Thymus (tissue), 11 donors: Measurements from ENCODE around the gene RANBP1. TPM values are rescaled to one million over a fixed set of nuclear protein-coding genes. Genes with fewer than 3 reads are reported as not detected.

ENCODE experiments used
- DNase-seq, 9 donors: peaks; one replicate each; pipeline ENCODE4 v3.0.0-alpha.2; 2013; ENCODE audit warnings: low spot score in 9 of 9, low read depth in 6 of 9, missing footprints in 1 of 9
- H3K27ac ChIP-seq, 2 donors: one replicate each; pipeline ENCODE4 v1.5.1; 2013; ENCODE audit warnings: control low read depth in 1 of 2, low read depth in 1 of 2, low read length in 1 of 2, mild to moderate bottlenecking in 1 of 2, moderate library complexity in 1 of 2
- H3K27me3 ChIP-seq, 2 donors: one replicate each; pipeline ENCODE4 v1.5.1; 2013; ENCODE audit warnings: low read length in 1 of 2; ENCODE audit not compliant: control insufficient read depth in 2 of 2, insufficient read depth in 1 of 2
- H3K36me3 ChIP-seq, 2 donors: one replicate each; pipeline ENCODE4 v1.5.1; 2013; ENCODE audit warnings: low read length in 1 of 2, mild to moderate bottlenecking in 1 of 2, moderate library complexity in 1 of 2; ENCODE audit not compliant: control insufficient read depth in 2 of 2, insufficient read depth in 2 of 2
- H3K4me1 ChIP-seq, 2 donors: one replicate each; pipeline ENCODE4 v1.5.1; 2013; ENCODE audit warnings: low read length in 2 of 2; ENCODE audit not compliant: control insufficient read depth in 2 of 2, insufficient read depth in 2 of 2
- H3K4me3 ChIP-seq, 2 donors: one replicate each; pipeline ENCODE4 v1.5.1; 2013; ENCODE audit warnings: low read length in 2 of 2, control low read depth in 1 of 2, mild to moderate bottlenecking in 1 of 2
- H3K9me3 ChIP-seq, 2 donors: one replicate each; pipeline ENCODE4 v1.5.1; 2013; ENCODE audit warnings: low read length in 1 of 2, mild to moderate bottlenecking in 1 of 2; ENCODE audit not compliant: control insufficient read depth in 2 of 2, insufficient read depth in 1 of 2
- WGBS: extraction: QIAGEN DNeasy Blood & Tissue Kit; methylation state at CpG from one replicate; pipeline ENCODE4 v1.1.7; 2013; 5-methylcytosine and 5-hydroxymethylcytosine counted together
- polyA plus RNA-seq: library from polyadenylated mRNA; stranded (reverse); fragments of 200-250 nt; gene quantifications from one replicate; pipeline ENCODE4 v1.2.3, GENCODE V29; 2013
- total RNA-seq: library from RNA; stranded (reverse); fragments of 120-200 nt; gene quantifications from one replicate; pipeline ENCODE4 v1.2.4, GENCODE V29; 2013
- donor health status: healthy.

The RANBP1 gene
- total and polyA plus RNA-seq, 2 donors, result 78.9 to 318 TPM

DNA sequence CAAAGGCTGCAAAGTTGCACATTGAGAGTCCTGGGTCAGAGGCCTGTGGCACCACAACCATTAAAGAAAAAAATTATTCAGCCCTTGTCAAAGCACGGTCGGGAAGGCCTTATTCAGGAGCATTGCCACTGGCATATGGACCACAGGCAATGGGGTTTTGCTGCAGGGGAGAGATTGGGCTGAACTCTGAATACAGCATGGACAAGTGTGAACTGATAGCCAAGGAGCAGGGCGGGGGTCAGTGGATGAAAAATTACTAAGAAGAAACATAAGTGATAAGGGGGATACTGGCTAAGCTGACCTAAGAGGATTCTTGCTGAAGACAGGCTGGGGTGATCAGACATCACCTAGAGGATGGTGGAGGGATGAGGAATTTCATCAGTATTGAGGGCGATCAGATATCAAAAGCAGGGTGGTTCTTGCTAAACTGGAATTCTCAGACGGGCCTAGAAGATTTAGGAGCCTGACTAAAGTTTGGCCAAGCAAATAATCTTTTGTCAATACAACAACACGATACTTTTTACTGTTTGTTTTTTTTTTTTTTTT, 39.2 kb upstream of the RANBP1 start:
- DNase-seq, result no peak
- WGBS, result 96% methylated on average over 6 of the region's 6 CpGs

DNA sequence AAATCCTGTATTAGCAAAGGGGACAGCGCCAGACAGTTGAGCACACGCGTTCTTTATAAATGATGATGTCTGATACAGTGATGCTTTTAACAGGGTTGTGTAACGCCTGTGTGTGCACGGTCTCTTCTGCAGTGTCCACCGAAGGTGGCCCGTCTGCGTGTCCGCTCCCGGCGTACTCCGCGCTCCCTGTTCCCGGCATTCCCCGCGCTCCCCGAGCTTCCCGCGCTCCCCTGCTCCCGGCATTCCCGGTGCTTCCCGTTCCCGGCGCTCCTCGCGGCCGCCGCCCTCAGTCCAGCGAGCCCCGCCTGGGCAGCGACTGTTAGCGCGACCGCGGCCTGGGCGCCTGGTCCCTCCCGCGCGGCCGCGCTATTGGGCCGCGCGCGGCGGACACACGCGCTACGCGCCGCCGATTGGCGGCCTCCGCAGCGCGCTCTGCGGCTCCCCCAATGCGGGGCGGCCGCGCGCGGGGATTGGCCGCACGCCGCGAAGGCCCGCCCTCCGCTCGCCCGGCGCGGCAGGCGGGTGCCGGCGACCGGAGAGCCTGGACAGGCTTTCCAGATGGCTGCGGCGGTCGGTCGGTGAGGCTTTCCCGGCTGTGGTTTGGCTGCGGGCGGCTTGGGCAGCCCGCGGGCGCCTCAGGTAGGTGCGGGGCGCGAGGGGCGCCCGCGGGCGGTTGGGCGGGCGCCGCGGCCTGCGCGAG, 36.0 kb upstream of the RANBP1 start, which contains the start of gene DGCR8:
Gene DGCR8 (plus strand): TSS at position 497 of the 700 bp plus-strand sequence. CDS start 5,723 bp downstream, outside the sequence.
- Histone ChIP-seq H3K4me3 (peak within 1 kb of the TSS; percentile 89 to 96), H3K27me3 (no peaks in the 10 kb centered on the region), H3K27ac (peak within 1 kb of the TSS; percentile 76 to 81), H3K4me1 (peaks cover 15 to 40% of the 10 kb centered on the region in 2 donors), H3K9me3 (no peaks in the 10 kb centered on the region), H3K36me3 (peaks cover 7 to 11% of the 10 kb centered on the region in 2 donors)
- peak; percentile 48 to 88 (median 73) for DNase-seq
- under 1% methylated on average over 100 of the region's 100 CpGs for WGBS

More for the DNA sequence above, 39.2 kb upstream of the RANBP1 start:
- peaks cover 10 to 16% of the 10 kb centered on the region in 2 donors for H3K4me1 ChIP-seq
- no peaks in the 10 kb centered on the region for H3K9me3 ChIP-seq
- H3K27ac ChIP-seq, result no peak overlapping the region
- peaks cover 0 to 3% of the 10 kb centered on the region in 2 donors for H3K36me3 ChIP-seq
- no peak overlapping the region for H3K4me3 ChIP-seq
- H3K27me3 ChIP-seq, result no peaks in the 10 kb centered on the region

DNA sequence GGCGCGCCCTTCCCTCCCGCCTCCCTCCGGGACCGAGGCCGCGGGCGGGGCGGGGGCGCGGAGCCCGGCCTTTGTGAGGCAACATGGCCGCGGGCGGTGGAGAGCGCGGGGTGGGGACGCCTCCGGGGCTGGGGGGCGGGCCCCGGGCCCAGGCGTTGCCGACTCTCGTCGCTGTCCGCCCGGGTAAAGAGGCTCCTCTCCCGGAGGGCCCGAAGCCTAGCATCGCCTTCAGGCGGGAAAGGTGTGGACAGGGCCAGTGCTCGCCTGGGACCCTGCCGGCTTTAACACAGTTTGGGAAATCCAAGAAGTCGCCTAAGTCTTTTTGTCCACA, 35.5 kb upstream of the RANBP1 start:
- Histone ChIP-seq H3K9me3 (no peaks in the 10 kb centered on the region), H3K27ac (peak overlapping the region; percentile 76 to 81), H3K4me3 (peak overlapping the region; percentile 88 to 96), H3K4me1 (peaks cover 15 to 43% of the 10 kb centered on the region in 2 donors), H3K36me3 (peaks cover 7 to 14% of the 10 kb centered on the region in 2 donors), H3K27me3 (no peaks in the 10 kb centered on the region)
- peak in 6 of 9 donors; percentile 11 to 79 (median 46) for DNase-seq
- whole genome bisulfite sequencing, result under 1% methylated on average over 34 of the region's 34 CpGs

DNA sequence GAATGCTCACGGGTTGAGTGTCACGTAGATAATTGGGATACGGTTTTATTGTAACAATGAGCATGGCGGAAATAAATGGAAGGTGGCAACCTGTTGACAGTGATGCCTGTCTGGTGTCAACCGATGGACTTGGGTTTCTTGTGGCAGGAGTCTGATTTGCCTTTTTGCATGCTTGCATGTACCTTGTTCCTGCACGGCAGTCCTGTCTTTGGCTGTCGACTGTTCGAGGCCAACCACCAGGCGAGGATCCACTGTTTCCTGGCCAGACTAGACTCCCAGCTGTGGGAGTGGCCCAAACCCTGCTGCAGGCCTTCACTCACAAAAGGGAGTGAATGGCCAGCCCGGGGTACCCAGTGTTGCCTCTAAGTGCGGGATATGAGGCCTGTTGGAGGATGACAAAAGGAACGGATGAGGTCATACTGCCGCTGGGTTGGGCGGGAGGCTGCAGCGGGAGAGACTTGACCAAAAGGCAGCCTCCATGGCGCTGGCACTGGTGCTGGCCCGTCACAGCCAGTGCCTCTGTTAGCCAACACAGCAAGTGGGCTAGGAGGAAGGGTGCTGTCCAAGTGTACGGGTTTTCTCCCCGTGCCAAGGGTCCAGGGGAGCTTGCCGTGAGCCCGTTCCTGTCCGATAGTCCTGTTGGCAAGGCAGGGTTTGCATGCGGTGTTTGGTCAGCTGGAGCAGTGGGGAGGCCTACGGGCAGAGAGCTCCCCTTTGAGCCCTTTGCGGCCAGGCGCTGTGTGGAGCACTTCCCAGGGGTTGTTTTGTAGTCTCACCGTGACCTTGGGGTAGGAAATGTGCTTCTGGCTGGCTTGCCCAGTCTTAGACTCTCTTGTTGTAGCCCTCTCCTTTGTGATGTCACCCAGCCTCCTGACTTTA, 34.9 kb upstream of the RANBP1 start:
- Histone ChIP-seq H3K27me3 (no peaks in the 10 kb centered on the region), H3K4me1 (peaks cover 15 to 43% of the 10 kb centered on the region in 2 donors), H3K4me3 (peak overlapping the region; percentile 88 to 96), H3K36me3 (peaks cover 13 to 20% of the 10 kb centered on the region in 2 donors), H3K27ac (peak overlapping the region; percentile 76 to 81), H3K9me3 (no peaks in the 10 kb centered on the region)
- peak in 2 of 9 donors; percentile 9 to 18 for DNase-seq
- whole genome bisulfite sequencing, result 59% methylated on average over 27 of the region's 27 CpGs

DNA sequence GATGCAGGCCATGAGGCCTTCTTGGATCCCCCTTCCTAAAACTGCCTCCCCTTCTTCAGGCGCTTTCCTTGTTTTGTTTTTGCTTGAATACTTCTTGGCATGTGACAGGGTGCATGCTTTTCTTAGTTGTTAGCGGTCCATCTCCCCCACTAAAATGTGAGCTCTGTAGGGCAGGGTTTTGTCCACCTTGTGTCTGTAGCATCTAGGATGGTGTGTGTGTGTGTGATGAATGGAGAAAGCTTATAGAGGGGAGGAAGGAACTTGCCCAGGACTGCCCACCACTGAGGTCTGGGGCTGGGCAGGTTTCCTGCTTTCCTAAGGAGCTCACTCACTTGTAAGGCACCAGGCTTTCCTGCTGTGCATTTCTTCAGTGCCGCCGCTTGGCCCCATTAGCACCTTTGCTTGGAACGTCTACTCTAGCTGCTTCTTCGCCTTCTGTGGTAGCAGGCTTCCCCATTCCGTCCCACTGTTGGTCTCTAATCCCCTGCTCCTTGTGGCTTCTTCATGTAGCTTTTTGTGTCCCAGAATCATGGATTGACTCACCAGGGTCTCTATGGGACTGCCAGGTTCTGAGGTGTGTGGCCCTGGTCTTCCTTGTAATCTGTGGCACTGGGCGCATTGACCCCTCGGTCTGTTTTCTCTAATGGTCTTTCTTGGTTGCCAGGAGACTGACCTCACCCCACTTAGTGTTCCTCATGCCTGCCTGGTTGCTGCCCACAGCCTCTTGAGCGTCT, 32.6 kb upstream of the RANBP1 start:
- Histone ChIP-seq H3K27me3 (no peaks in the 10 kb centered on the region), H3K4me3 (no peak overlapping the region), H3K9me3 (no peaks in the 10 kb centered on the region), H3K27ac (no peak overlapping the region), H3K4me1 (peaks cover 15 to 47% of the 10 kb centered on the region in 2 donors), H3K36me3 (peaks cover 36 to 43% of the 10 kb centered on the region in 2 donors)
- DNase-seq, result no peak
- WGBS, result 96% methylated on average over 10 of the region's 10 CpGs

DNA sequence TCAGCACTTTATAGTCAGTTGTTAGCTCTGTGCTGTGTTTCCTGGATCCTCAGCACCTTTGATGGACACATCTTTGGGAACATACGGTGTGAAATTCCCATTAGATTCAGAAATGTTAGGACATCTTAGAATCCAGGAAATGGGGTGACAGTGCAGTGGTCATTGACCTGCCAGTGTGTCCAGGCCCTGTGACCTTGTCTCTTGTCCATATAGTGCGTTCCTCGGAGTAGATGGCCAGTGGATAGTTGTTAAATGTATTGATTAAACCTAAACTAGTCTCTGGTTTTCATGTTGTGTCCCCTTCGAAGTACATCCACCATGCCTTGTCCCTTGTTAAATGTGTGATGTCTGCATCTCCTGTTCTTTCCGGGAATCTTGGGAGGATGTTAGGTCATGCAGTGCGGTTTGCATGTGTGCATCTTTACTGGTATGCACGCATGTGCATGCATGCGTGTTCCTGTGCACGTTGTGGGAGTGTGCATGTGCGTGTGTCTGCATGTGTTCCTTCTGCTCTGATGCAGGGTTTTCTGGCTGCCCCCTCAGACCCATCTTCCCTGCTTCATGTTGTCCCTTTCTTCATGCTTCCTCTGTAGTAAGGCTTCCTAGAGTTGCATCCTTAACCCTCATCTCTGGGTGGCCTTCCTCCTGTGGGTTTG, 31.9 kb upstream of the RANBP1 start:
- peaks cover 15 to 47% of the 10 kb centered on the region in 2 donors for H3K4me1 ChIP-seq
- no peak for DNase-seq
- H3K9me3 ChIP-seq, result no peaks in the 10 kb centered on the region
- no peak overlapping the region for H3K27ac ChIP-seq
- 97% methylated on average over 10 of the region's 10 CpGs for WGBS
- no peak overlapping the region for H3K4me3 ChIP-seq
- peaks cover 43 to 50% of the 10 kb centered on the region in 2 donors for H3K36me3 ChIP-seq
- no peaks in the 10 kb centered on the region for H3K27me3 ChIP-seq

DNA sequence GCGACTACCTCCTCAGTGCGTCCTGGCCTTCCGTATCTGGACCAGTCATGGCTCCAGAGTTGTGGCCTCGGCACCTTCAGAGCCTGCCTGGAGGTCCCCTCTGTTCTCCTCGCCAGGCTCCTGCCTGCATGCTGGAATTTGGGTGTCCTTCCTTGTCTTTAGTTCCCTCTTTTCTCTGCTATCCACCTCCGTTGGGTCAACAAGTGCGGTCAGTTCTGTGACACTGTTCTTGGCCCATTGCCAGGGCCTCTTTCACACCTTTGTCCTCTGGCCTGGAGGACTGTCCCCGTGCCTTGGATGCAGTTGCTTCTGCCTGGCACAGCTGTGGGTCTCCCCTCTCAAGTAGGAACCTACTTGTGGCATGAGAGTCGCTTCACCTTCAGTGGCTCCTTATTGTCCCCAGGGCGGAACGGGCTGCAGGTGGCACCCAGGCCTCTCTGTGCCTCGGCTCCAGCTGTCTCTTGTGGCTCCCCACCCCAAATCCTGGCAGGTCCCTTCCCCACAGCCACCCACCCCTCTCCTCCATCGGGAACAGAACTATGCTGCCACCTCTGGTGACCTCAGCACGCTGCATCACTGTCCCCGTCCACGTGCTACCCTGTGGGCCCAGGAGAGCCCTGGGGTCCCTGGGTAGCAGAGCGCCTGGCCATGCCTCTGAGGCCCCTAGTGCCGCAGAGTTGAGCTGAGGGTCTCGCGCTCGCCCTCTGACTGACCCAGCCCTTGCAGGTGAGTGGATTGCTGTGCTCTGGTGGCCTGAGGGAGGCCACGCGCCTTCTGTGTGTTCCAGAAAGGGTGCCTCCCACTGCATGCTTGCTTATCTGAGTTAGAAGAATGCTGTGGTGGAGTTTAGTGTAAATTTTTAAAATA, 31.1 kb upstream of the RANBP1 start:
- peak in 2 of 9 donors; percentile 28 to 41 for DNase-seq
- no peak overlapping the region for H3K4me3 ChIP-seq
- H3K9me3 ChIP-seq, result no peaks in the 10 kb centered on the region
- no peaks in the 10 kb centered on the region for H3K27me3 ChIP-seq
- peaks cover 15 to 44% of the 10 kb centered on the region in 2 donors for H3K4me1 ChIP-seq
- H3K36me3 ChIP-seq, result peaks cover 51 to 58% of the 10 kb centered on the region in 2 donors
- WGBS, result 85% methylated on average over 23 of the region's 23 CpGs
- peak overlapping the region in 1 of 2 donors; percentile 7 for H3K27ac ChIP-seq
